Caki2 (cell line): ENCODE data around the gene MICAL3. TPM values are rescaled to one million over a fixed set of nuclear protein-coding genes. Genes with fewer than 3 reads are reported as not detected.
"Not testable (repeated sequence)": the region's sequence is repeated elsewhere in the genome, so short reads cannot be mapped to it uniquely, and the experiment has no call there.

Experiments used
- DNase-seq: peaks from one replicate; pipeline ENCODE4 v3.0.0-alpha.2; 2015; ENCODE audit warnings: low read depth
- in situ Hi-C: cut with HindIII; loops from 2 replicates; pipeline ENCODE4 v1.10.0; 2016; ENCODE audit warnings: low sequenced_read_pairs, low pct_unique_long_range_greater_than_20kb, mixed read lengths
- total RNA-seq: library from RNA; depleted of rRNA; stranded (reverse); fragments of >200 nt; shearing (Covaris generic); gene quantifications from 2 replicates; pipeline ENCODE4 v1.2.3, GENCODE V29; 2014; ENCODE audit warnings: low replicate concordance

MICAL3 gene
- total RNA-seq, 1 experiment from 2014 or later, result 14.5 TPM

DNA sequence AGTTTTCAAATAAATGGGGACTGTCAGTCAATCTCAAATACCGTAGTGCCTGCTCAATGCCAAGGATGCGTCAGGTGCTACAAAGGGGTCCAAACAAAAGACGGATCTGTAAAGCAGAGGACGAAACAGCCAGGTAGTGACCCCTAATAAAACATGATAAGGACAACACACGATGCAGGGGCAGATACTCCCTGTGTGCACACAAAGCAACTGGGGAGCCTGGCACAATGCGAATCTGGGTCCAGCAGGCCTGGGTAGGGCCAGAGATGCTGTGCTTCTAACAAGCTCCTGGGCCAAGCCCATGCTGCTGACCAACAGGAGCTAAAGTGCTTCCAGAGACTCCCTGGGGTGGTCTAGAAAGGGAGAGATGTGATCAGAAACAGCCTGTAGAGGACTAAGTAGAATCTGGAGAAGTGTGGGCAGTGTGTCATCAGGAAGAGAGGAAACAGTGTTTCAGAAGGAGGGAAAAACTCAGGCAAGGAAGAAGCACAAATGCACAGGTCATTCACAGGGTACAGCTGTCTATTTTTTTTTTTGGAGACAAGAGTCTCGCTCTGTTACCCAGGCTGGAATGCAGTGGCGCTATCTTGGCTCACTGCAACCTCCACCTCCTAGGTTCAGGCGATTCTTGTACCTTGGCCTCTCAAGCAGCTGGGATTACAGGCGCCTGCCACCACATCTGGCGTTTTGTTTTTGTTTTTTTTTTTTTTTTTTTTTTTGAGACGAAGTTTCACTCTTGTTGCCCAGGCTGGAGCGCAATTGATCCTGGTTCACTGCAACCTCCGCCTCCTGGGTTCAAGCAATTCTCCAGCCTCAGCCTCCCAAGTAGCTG is 74.5 kb downstream of the MICAL3 start:
- in situ Hi-C loops, result no loop called here
- peak; percentile 69 for DNase-seq

DNA sequence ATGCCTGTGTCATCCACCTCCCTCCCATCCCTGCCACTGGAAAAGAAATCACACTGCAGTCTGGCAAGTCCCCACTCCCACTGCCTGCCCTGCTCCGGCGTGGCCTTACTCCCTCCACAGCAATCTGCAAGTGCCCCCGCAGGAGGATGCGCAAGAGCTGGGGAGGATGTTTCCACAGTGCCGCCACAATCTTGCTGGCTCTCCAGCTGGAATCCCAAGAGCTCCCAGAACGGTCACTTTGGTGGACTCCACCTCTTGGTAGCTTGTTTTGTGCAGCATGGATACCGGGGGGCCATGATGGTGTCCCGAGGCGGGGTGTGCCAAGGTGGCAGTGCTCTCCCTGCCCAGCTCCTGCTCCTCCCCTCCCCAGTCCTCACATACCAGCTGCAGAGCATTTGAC is 76.3 kb downstream of the MICAL3 start:
- in situ Hi-C loops, result no loop called here
- DNase-seq, result no peak

DNA sequence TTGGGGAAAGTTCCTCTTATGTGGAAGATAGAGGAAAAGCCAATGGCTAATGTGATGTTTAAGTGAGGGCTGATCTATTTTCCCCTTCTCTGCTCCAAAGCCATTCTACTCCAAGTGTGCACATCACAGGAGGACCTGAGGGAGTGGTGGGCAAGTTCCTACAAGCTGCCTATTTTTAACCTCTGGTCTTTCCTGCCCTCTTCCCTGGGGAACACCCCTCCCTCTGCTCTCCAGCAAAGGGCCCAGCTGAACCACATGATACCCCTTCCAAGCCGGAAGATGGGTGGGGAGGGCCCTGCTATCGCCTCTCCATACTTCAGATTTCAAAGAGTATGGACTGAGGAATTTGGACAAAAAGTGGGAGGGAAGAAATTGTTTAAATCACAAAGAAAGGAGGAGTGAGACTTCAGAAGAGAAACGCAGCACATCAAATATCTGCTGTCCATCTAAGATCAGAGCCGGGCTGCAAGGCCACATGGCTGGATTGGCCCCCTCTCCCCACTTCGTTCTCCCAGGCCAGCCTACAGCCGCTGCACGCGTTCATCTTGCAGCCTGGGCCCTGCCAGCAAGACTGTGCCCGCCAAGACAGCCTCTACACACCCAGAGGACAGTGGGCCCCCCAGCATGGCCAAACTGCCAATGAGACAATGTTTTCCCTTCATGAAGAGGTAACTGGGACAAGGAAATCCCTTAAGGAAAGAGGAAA is 77.5 kb downstream of the MICAL3 start:
- no peak for DNase-seq
- in situ Hi-C loops, result no loop called here

DNA sequence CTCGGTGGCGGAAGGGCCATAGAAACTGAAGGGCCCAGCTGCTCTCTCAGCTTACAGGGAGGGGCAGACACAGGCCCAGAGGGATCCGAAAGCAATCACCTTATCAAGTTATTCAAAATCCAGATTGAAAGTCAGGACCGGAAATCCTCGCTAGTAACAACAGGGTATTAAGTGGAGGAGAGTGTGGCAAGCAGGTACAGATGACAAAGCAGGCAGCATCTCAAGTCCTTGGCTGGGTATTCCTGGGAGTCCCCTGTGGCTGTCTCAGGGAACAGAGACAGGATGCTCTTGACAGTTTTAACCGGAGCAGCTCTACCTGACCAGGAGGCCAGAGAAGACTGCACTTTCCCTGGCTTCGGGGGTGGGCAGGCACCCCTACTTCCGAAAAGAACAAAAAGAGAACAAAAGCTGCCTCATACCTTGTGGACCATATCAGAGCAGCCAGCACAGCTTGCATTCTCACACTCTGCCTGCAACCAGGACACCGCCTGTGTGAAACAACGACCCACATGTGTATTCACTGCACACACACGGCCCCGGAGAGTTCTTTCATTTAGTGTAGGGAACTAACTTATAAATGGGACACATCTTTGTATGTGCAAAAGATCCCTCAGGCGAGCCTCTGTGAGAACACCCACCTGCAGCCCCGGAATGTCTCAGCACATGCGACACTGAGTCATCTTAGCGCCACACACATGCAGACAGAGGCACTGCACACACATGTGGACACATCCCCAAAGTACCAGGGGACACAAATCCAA is 78.3 kb downstream of the MICAL3 start:
- no peak for DNase-seq
- in situ Hi-C loops, result no loop called here

DNA sequence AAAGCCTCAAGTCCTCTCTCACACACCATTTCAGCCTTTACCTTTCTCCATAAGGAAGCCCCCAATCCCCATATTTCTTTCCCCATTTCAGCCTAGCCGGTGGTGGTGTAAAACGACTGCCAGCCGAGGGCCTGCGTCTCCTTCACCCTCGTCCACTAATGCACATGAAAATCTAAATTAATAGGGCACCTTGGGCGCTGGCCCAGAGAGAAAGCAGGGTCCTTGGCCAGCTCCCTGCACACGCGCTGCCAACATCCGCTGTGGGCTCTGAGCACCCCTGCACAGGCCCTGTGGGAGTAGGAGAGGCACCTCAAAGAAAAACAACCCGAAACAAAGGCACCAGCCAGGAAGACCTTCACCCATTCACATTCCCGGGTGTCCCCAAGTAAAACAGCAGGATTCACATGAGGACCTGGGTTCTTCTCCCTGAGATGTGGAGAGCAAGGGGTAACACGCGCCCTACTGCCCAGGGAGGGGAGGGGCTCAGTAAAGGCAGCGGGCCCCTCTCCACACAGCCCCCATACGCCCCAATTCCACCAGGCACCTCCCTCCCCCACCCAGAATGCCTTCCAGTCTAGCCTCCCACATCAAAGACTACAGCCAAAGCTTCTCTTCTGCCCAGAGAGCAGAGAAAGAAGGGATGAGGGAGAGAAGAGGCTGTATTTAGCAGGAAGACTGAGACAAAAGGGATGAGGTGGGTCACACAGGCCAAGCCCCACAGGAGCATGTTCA is 79.0 kb downstream of the MICAL3 start:
- in situ Hi-C loops, result no loop called here
- DNase-seq, result no peak

DNA sequence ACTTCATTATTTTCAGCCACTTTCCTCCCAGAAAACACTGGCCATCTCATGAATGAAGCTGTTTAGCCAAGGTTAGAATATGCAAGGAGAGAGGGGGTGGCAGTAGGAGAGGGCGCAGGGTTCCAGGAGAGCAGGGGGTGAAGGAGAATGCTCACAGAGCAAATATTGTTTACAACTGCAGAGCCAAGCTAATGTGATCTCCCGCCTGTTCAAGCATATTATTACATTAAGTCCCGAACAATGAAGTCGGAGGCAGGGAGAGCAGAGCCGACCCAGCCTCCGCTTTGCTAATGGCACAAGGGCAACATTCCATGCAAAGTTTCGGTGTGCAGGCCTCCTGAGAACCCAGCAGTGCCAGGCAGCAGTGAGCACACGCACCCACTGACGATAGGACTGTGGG is 80.1 kb downstream of the MICAL3 start:
- in situ Hi-C loops, result no loop called here
- no peak for DNase-seq

DNA sequence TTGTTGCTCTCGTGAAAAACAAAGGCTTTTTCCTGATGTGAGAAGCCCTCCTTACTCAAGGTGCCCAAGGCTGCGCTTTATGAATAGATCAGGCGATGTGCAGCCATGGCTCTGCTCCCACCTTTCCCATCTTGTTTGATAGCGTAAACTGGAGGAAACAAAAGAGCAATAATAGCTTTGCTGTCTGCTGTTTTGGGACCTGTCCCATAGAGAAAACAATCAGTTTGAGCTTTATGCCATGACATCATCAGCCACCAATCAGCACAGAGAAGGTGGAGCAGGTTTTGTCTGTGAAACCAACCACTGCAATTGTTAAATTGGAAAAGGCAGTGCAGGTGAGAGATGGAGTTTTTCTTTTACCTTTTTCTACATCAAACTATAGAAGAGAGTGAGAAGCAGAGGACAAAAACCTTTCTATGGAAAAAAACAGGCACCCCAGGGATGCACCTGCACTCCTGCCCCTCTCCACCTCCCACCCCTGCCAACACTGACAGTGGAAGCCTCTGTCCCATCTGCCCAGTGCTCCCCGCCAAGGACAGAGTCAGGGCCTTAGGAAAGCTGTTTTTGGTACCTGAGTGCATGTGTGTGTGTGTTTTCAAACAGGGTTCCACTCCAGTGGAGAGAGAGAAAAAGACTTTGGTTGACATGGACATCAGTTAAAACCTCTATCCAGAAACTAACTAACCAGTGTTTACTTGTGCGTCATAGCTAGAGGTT is 80.7 kb downstream of the MICAL3 start:
- in situ Hi-C loops, result no loop called here
- peak; percentile 47 for DNase-seq

DNA sequence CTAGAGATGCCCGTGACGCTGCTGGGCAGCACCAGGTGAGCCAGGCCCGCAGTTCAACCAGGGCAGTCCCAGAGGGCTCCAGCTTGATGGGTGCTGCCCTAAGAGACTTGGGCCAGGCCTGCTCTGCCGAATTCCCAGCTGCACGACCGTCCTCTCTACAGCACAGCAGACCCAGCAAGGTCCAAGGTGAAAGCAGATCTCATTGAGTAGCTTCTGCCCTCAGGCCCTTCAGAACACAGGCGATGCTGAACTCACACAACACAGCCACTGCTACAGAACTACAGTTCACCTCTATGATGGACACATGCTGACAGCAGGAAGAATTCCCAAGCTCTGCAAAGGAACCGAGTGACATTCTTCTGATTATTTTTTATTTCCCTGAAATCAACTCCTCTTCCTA is 81.6 kb downstream of the MICAL3 start:
- in situ Hi-C loops, result no loop called here
- no peak for DNase-seq

DNA sequence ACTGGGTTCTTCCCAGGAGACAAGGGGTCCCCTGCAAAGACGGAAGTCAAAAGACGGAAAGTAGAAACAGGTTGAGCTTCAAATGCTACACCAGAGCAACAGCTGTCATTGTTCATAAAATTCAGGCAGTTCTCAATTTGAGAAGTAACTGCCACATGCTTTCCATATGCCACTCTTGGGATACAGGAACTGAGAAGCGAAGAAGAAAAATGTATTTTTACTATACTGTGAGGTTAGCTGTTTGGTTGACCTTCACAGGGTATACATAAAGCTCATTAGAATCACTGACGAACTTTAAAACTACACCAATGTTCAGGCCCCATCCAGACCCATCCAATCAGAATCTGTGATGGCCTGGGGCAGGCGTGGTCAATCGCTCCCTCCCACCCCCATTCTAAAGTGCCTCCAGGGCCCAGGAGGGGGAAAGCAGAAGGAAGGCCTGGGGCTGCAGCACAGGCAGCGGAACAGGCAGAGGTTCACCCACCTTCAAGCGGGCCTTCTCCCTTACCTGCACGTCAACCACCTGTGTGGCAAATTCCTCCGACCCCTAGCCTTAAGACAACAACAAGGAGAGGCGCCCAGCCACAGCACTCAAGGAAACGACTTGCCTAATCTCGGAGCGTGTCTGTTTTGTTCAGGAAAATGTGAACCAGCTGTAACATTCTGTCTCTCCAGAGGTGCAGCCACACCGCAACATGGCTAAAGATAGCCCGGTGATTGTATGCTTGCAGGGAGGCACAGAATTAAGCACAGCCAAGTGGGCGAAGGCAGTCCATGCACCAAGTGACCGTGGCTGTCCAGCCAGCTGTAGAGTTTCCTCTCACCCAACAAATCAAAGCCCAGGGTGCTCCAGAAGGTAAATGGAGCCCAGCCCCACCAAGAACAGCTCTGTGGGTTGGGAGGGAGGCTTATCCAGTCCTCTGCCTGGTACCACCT is 82.6 kb downstream of the MICAL3 start:
- DNase-seq, result no peak
- in situ Hi-C loops, result no loop called here

DNA sequence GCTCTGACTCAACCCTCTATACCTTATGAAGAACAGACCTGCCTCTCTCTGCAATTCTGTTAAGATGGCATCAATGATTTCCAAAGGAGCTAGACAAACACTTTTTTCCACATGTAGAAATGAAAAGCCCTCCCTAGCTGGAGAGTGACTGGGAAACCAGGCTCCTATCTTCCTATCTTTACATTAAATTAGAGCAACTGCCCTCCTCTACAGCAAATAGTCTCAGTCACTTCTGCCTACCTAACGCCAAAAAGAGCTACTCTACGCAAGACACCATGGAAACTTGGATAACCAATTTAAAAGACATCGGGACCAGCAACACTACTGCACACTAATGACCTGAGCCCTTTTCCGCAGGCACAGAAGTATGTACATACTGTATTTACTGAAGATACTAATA is 84.8 kb downstream of the MICAL3 start:
- in situ Hi-C loops, result no loop called here
- no peak for DNase-seq

DNA sequence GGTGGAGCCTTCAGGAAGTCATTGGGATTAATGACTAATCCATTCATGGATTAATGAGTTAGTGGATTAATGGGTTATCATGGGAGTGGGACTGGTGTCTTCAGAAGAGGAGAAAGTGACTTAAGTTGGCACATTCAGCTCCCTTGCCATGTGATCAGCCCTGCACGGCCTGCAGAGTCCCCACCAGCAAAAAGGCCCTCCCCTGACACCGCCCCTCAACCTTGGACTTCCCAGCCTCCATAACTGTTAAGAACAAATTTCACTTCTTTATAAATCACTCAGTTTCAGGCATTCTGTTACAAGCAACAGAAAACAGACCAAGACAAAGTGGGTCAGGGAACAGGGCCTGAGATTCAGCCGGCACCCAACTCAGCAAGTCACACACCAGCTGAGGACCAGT is 85.3 kb downstream of the MICAL3 start:
- DNase-seq, result no peak
- in situ Hi-C loops, result no loop called here

DNA sequence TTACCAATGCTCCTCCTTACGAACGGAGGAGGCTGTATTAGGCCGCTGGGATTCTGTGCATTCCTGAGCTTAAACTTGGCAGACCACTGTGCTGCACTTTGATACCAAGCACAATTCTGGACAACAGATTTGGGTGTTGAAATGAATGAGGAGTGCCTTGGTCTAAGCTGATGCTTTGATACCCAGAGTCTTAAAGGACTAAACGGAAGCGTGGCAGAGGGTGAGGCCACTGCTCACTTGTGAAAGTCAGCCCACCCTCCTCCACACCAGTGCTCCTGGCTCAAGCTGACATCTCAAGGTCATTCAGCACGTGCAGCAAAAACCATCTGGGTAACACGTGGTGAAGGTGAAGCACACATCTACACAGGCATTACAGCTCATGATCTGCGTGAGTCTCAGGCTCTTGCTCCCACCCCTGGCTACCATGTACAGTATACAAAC is 85.9 kb downstream of the MICAL3 start:
- in situ Hi-C loops, result no loop called here
- no peak for DNase-seq

DNA sequence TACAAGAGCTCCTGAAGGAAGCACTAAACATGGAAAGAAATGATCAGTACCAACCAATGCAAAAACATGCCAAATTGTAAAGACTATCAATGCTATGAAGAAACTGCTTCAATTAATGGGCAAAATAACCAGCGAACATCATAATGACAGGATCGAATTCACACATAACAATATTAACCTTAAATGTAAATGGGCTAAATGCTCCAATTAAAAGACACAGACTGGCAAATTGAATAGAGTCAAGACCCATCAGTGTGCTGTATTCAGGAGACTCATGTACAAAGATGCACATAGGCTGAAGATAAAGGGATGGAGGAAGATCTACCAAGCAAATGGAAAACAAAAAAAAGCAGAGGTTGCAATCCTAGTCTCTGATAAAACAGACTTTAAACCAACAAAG is 91.9 kb downstream of the MICAL3 start:
- in situ Hi-C loops, DNase-seq: not testable (repeated sequence)

DNA sequence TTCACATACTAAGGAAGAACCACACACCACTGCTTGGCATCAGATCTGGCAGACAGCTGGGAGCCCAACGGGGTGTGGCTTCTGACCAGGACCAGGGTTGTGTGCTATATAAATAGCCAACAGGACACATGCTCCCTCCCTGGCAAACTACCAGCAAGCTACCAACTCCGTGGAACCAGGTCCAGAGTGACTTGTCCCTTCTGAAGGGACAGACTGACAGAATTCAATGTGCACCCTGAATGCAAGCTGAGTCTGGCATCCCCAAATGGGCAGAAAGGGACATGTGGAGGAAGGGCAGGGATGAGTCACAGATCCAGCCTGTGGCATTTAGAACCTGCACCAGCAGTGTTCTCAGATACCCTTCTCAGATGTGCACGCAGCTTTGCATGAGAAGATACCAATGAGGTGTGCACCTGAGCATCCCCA is 92.9 kb downstream of the MICAL3 start:
- DNase-seq, result no peak
- in situ Hi-C loops, result no loop called here

DNA sequence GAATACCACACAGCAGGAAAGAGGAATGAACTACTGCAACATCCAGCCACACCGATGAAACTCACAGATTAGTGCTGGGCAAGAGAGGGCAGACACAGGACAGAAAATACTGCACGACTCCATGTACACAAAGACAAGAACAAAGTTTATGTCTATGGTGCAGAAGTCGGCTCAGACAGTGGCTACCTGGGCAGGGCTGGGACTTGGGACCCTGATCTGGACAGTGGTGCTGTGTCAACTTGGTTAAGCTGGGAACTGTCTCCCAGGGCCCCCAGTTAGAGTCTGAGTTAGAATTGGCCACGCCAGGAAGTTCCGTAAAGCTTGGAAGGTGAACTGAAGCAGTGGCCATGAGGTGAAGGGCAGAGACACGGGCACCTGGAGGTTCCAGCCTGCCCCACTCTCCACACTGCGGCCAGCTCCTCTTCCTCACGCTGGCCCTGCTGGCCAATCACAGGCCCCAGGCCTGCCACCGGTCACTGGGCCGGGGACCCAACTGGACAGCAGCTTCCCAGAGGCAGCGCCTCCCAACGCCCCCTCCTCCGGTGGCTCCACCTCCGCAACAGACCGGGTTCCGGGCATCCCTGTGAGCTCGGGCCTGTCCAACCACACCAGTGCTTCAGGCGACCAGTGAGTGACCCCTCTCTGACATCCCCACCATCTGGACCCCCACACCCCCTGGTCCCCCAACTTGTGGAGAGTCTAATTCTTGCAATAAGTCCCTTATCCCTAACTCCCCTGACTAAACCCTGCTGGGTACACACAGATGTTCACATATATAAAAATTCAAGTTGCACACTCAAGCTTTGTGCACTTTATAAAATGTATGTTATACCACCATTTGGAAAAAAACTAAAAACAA is 93.7 kb downstream of the MICAL3 start:
- DNase-seq, result no peak
- in situ Hi-C loops, result no loop called here

DNA sequence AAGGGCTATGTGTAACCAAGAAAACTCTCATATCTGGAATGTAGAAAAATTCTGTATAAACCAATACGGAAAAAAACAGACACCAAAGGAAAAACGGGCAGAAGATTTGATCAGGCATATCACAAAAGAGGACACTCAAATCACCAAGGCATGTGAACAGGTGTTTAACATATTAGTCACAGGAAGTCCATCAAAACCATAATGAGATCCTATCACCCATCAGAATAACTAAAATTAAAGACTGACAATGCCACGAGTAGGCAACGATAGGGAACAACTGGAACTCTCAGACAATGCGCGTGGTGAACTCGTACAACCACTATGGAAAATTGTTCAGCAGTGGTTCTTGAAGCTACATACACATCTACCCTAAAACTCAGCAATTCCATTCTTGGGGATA is 94.5 kb downstream of the MICAL3 start:
- DNase-seq, result no peak
- in situ Hi-C loops, result no loop called here
